ENCODE data around the gene FBRS.

DNA sequence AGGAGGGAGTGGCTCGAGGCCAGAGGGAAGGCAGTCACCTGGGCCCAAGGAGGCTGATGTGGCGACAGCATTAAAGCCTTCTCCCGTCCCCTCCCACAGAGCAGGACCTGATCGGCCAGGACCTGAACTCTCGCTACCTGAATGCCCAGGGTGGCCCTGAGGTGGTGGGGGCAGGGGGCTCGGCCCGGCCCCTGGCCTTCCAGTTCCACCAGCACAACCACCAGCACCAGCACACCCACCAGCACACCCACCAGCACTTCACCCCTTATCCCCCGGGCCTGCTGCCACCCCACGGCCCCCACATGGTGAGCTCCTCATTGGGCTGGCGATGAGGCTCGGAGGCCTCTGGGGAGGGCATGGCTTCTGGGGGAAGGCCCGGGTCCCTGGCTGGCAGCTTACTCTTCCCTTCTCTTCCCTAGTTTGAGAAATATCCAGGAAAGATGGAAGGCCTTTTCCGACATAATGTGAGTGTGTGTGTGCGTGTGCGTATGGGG, 6.4 kb downstream of the FBRS start:
- no peak for TF ChIP-seq CTCF (IDR thresholded peaks at IDR 0.05)
- no peak for TF ChIP-seq EP300 (IDR thresholded peaks at IDR 0.05)
- TF ChIP-seq POLR2A (IDR thresholded peaks at IDR 0.05) = no peak
